ENCODE results near the gene FAAH. TPM values are rescaled to one million over a fixed set of nuclear protein-coding genes. Genes with fewer than 3 reads are reported as not detected.

The FAAH gene
- total and polyA plus RNA-seq, 10 of the 15 experiments (the other 5 are each of a cell fraction or from before 2014, with no cell fraction given): 0.07 to 2.5 (median 0.64) TPM; not detected in 1

DNA sequence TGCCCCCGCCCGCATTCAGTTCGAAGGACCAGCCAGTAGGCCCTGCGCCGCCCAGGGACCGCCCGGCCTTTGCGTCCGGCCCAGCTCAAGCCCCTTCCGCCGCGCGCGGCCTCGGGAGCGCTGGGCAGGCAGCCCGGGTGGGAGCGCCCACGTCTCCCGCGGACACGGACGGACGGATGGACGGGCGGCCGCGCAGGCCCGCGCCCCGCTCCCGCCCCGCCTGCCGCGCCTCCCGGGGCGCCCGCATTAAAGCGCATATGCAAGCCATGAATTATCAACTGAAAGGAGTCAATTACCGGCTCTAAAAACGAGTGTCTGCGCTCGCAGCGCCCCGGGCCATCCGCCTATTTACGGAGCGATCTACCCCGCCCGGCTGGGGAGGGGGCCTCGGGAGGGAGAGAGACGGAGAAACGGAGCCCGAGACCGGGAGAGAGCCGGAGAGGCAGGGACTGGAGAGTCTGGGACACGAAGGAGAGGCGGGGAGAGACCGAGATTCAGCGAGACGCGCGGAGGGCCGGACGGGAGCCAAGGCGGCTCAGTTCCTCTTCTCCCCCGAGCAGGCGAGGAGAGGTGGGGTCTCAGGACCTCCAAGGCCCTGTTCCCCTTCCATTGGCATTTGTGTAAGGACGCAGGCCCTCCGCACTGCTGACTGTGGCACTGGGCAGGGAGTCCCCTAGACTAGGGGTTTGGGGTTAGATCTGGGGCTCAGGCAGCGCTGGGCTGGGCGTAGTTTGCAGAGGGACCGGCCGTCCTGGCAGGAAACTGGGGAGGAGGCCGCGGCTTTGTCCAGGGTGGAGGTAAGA lies 54.2 kb downstream of the FAAH start:
- FAIRE-seq: no peak
- Histone ChIP-seq H3K36me3 (ENCODE audit: control insufficient read depth in 2 of 2, insufficient read depth in 2 of 2, low read length in 1 of 2) (no peaks in the 10 kb centered on the region), H4K20me1 (ENCODE audit: control insufficient read depth, insufficient read depth) (no peaks in the 10 kb centered on the region), H3K4me2 (ENCODE audit: control insufficient read depth, insufficient read depth) (no peak overlapping the region), H3K4me3 (no peak overlapping the region), H3K9me3 (replicated peaks; ENCODE audit: control insufficient read depth, insufficient read depth, low read length) (no peaks in the 10 kb centered on the region), H3K4me1 (ENCODE audit: control insufficient read depth, insufficient read depth, low read length) (no peaks in the 10 kb centered on the region), H3K79me2 (ENCODE audit: control insufficient read depth, insufficient read depth, low read length) (no peaks in the 10 kb centered on the region), H3K27me3 (replicated peaks in 1 of 2; ENCODE audit: control insufficient read depth in 2 of 2, insufficient read depth in 2 of 2, low read length in 1 of 2) (peaks cover 7 to 21% of the 10 kb centered on the region in 2 experiments), H2AFZ (ENCODE audit: control insufficient read depth, low read depth, low read length) (no peak overlapping the region), H3K9ac (ENCODE audit: control insufficient read depth, insufficient read depth, low read length) (no peak overlapping the region), H3K27ac (ENCODE audit: control insufficient read depth, insufficient read depth) (no peak overlapping the region)
- TF ChIP-seq CHD4 (IDR thresholded peaks at IDR 0.05) (no peak), SUZ12 (IDR thresholded peaks at IDR 0.05; ENCODE audit: unreplicated experiment) (peak; percentile 74), MTA3 (IDR thresholded peaks at IDR 0.05; ENCODE audit: borderline replicate concordance, low read length) (no peak)
- 15% methylated on average over 59 of the region's 76 CpGs for WGBS (ENCODE audit: insufficient coverage, insufficient replicate concordance, low lambda C conversion rate, missing lambda C conversion rate)
- no peak for DNase-seq (ENCODE audit: low read depth, low spot score)
- SMC1A ChIA-PET (ENCODE audit: uncharacterized antibody, unreplicated experiment): interaction anchor here (1.7 to 1.8 kb wide), 2 partner anchors 79 to 81 kb away, joined by 6 to 18 read pairs; no protein-coding TSS in a partner anchor
- BruUV-seq (replicated peaks): no TSS peak
- RAD21 ChIA-PET (ENCODE audit: unreplicated experiment): no interaction called here
- in situ Hi-C loops (cut with MboI) (loop anchor here (5.0 kb wide), 1 partner anchor 79 kb away; no protein-coding TSS in a partner anchor), intact Hi-C loops (cut with micrococcal nuclease; ENCODE audit: unreplicated experiment) (no loop called here)
- POLR2A ChIA-PET: no interaction called here
- no peak for ATAC-seq
- CTCF ChIA-PET: interaction anchor here (0.6 to 5.2 kb wide), 4 partner anchors 80 to 344 kb away, joined by 3 to 84 read pairs (median 6); no protein-coding TSS in a partner anchor

DNA sequence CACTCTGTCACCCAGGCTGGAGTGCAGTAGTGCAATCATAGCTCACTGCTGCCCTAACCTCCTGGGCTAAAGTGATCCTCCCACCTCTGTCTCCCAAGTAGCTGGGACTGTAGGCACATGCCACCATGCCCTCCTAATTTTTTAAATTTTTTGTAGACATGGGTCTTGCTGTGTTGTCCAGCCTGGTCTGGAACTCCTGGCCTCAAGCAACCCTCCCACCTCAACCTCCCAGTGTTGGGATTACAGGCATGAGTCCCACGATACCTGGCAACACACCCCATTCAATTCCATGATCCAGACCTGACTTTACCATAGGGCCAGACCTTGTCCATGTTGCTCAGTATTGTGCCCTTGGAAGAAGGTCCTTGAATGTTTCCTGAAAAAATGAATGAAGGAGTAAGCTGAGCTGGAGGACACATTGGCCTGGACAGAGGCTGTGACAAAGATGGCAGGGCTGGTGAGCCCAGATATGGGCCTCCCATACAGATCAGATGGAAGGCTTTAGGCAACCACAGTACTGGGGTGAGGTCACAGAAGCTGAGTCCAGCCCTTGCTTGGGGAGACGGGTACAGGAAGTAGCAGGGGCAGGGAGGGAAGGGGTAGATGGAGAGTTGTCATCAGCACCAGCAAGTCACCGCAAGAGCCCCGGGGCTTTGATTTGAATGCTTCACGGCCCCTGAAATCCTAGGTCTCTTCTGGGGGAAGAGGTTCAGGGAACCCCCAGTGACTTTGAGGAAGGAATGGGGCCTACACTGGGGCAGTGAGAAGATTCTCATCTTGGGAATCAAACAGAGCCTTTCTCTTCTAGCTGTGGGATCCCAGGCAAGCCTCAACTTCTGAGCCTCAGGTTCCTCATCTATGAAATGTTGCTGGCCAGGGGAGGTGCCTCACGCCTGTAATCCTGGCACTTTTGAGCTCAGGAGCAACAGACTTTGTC lies 55.4 kb downstream of the FAAH start:
- Histone ChIP-seq H3K4me2 (ENCODE audit: control insufficient read depth, insufficient read depth) (no peak overlapping the region), H3K9me3 (replicated peaks; ENCODE audit: control insufficient read depth, insufficient read depth, low read length) (no peaks in the 10 kb centered on the region), H3K4me1 (ENCODE audit: control insufficient read depth, insufficient read depth, low read length) (no peaks in the 10 kb centered on the region), H3K27me3 (replicated peaks in 1 of 2; ENCODE audit: control insufficient read depth in 2 of 2, insufficient read depth in 2 of 2, low read length in 1 of 2) (peaks cover 7 to 21% of the 10 kb centered on the region in 2 experiments), H3K36me3 (ENCODE audit: control insufficient read depth in 2 of 2, insufficient read depth in 2 of 2, low read length in 1 of 2) (no peaks in the 10 kb centered on the region), H2AFZ (ENCODE audit: control insufficient read depth, low read depth, low read length) (no peak overlapping the region), H3K79me2 (ENCODE audit: control insufficient read depth, insufficient read depth, low read length) (no peaks in the 10 kb centered on the region), H3K4me3 (no peak overlapping the region), H4K20me1 (ENCODE audit: control insufficient read depth, insufficient read depth) (no peaks in the 10 kb centered on the region), H3K27ac (ENCODE audit: control insufficient read depth, insufficient read depth) (no peak overlapping the region), H3K9ac (ENCODE audit: control insufficient read depth, insufficient read depth, low read length) (no peak overlapping the region)
- no TSS peak for BruUV-seq (replicated peaks)
- 10% methylated on average over 6 of the region's 6 CpGs for WGBS (ENCODE audit: insufficient coverage, insufficient replicate concordance, low lambda C conversion rate, missing lambda C conversion rate)
- ATAC-seq: no peak
- SMC1A ChIA-PET (ENCODE audit: uncharacterized antibody, unreplicated experiment): interaction anchor here (0.6 to 0.7 kb wide), 2 partner anchors 27 to 220 kb away, joined by 3 read pairs; no protein-coding TSS in a partner anchor
- CTCF ChIA-PET: interaction anchor here (0.6 to 1.8 kb wide), 8 partner anchors 10 to 1110 kb away, joined by 3 to 9 read pairs (median 3); a partner anchor contains a TSS
- in situ Hi-C loops (cut with MboI) (loop anchor here (5.0 kb wide), 1 partner anchor 78 kb away; no protein-coding TSS in a partner anchor), intact Hi-C loops (cut with micrococcal nuclease; ENCODE audit: unreplicated experiment) (no loop called here)
- RAD21 ChIA-PET (ENCODE audit: unreplicated experiment): interaction anchor here (0.6 to 1.5 kb wide), 2 partner anchors 77 to 80 kb away, joined by 3 to 8 read pairs; no protein-coding TSS in a partner anchor
- DNase-seq (ENCODE audit: low read depth, low spot score): no peak
- no peak for FAIRE-seq
- POLR2A ChIA-PET: no interaction called here
- TF ChIP-seq NFIC (IDR thresholded peaks at IDR 0.05; ENCODE audit: low read depth, low read length): no peak
- TF ChIP-seq, protein P1, sequence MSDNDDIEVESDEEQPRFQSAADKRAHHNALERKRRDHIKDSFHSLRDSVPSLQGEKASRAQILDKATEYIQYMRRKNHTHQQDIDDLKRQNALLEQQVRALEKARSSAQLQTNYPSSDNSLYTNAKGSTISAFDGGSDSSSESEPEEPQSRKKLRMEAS (IDR thresholded peaks at IDR 0.05; ENCODE audit: low read depth, low read length): no peak
- no peak for TF ChIP-seq BCL3 (IDR thresholded peaks at IDR 0.05; ENCODE audit: borderline replicate concordance, insufficient read depth, low read depth, low read length, poor library complexity, severe bottlenecking)
- TF ChIP-seq RBBP5 (conservative IDR thresholded peaks at IDR 0.05): no peak
- TF ChIP-seq TBL1XR1 (IDR thresholded peaks at IDR 0.05; ENCODE audit: low read depth, low read length): no peak
- no peak for TF ChIP-seq E2F8 (IDR thresholded peaks at IDR 0.05; ENCODE audit: low read depth, partially characterized antibody)
